Measurements from ENCODE around the gene OR51E1.
A peak's percentile ranks its signal among the peaks of the same experiment; 100 is the strongest.

OR51E1 gene, protein sequence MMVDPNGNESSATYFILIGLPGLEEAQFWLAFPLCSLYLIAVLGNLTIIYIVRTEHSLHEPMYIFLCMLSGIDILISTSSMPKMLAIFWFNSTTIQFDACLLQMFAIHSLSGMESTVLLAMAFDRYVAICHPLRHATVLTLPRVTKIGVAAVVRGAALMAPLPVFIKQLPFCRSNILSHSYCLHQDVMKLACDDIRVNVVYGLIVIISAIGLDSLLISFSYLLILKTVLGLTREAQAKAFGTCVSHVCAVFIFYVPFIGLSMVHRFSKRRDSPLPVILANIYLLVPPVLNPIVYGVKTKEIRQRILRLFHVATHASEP

DNA sequence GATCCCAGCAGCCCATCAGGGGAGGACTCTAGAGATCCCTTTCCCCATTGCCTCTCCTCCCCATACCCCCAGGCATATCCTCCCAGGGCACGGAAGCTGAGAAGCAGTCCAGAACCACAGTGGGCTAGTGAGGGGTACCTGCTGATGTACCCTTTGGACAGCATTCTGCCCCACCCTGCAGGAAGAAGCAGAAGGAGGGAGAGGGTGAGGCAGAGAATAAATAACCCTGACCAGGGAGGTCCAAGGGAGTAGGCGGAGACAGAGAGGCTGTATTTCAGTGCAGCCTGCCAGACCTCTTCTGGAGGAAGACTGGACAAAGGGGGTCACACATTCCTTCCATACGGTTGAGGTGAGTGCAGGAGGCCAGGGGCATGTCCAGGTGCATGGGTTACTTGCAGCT is at the start of gene OR51E1:
Gene OR51E1 (plus strand): TSS at position 301 of the 400 bp plus-strand sequence. CDS start 8,545 bp downstream, outside the sequence.
- no peak within 1 kb of the TSS for H3K4me3 ChIP-seq (ENCODE audit: low read depth, low read length)

DNA sequence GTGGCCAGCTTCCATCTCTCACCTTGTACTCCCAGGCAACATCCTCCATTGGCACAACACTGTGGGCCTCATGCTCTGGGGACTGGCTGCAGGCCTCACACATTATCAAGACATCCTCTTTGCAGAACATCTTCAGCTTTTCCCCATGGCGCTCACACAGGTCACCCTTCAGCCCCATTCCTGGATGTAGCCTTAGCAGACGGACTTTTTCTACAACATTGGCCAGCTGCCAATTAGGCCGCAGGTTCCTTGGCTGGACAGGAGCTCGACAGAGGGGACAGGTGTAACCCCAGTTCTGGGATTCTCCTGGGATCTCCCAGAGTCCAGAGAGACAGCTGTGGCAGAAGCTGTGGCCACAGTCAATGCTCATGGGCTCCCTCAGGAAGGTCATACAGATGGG is 38.7 kb upstream of the OR51E1 start:
- H3K4me3 ChIP-seq (ENCODE audit: low read depth, low read length): no peak overlapping the region

DNA sequence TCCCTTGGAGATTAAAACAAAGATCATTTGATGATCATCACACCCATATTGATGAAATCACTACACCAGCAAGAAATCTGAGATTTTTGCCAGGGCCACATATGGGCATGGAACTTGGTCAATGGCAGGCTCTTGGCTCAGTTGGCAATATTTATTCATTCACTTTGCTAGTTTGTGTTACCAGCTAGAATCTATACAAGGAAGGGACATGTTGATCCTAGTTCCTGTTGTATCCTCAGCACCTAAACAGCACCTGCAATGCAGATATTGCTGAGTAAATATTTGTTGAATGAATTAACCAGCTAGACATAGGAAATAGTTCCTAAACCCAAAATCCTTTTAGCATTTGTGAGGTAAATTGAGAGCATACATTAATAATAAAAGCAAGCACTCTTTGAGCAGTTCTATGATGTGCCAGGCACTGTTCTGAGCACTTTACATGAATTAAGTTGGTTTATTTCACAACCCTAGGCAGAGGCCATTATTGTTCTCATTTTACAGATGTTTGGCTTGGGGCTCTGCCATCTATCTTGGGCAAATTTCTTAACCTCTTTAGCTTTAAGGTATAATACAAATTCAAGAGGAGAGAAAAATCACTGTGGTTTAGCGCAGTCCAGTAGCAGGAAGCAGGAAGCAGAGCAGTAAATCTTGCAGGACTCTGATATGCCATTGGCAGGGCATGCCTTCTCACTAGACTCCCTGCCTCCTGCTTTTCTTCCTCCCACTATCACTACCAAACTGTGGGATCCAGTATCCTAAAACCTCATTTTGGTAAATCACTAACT is 37.4 kb upstream of the OR51E1 start:
- no peak overlapping the region for H3K4me3 ChIP-seq (ENCODE audit: low read depth, low read length)

DNA sequence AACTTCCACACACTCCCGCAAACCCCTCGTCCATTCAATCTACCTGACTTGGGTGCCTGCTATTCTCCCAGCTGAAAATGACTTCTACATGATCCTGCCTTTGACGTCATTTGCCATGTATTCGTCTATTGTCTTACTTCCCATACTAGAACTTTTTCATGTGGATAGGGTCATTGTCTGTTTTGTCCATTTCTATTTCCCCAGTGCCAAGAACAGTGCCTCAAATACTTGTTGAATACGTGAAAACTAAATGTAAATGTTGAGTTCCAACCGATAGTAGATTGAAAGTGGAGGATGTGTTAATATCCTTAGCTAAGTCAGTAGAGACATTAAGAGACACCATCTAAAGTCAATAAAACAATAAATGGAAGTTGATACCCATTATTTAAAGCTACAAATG is 36.7 kb upstream of the OR51E1 start:
- peak overlapping the region; percentile 72 for H3K4me3 ChIP-seq (ENCODE audit: low read depth, low read length)

DNA sequence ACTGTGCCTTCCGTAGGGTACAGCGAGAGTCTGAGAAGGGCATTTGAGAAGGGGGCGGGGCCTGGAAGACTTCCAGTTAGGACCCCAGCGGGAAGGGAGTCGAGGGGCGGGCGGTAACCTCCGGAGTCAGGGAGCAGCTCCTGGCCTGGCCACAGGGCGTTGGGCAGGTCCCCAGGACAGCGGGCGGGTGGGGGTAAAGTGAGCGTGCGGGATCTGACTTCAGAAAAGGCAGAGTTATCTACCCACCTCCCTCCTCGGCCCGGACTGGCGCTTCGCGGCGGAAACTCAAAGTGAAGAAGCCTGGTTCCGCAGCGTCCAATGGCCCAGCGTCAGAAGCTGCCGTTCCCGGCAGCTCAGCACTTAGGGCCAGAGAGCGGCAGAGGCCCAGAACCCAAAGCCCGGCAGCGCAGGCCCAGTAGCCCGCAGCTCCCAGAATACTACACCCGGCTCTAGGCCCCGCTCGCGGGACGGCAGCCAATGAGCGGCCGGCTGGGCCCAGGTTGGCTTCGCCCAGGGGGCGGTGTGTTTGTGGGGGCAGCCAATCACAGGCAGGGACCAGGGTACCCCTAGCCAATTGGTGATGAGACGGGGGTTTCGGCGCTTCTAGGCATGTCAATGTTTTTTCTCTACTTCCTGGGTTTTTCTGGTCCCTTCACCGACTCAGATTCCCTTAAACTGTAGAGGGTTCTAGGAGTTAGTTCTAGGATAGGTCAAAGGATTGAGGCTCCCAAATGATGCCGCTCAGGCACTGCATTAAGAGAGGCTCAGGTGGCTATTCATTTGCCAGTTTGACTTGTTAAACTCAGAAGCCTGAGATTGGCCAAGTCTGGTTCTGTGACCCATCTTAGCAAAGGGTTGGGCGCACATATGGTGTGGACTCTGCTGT is 35.8 kb upstream of the OR51E1 start, which contains the start of gene TRIM68:
Gene TRIM68 (minus strand): TSS at position 451 of the 886 bp plus-strand sequence. CDS start 2,727 bp downstream, outside the sequence.
- peak within 1 kb of the TSS; percentile 72 for H3K4me3 ChIP-seq (ENCODE audit: low read depth, low read length)

DNA sequence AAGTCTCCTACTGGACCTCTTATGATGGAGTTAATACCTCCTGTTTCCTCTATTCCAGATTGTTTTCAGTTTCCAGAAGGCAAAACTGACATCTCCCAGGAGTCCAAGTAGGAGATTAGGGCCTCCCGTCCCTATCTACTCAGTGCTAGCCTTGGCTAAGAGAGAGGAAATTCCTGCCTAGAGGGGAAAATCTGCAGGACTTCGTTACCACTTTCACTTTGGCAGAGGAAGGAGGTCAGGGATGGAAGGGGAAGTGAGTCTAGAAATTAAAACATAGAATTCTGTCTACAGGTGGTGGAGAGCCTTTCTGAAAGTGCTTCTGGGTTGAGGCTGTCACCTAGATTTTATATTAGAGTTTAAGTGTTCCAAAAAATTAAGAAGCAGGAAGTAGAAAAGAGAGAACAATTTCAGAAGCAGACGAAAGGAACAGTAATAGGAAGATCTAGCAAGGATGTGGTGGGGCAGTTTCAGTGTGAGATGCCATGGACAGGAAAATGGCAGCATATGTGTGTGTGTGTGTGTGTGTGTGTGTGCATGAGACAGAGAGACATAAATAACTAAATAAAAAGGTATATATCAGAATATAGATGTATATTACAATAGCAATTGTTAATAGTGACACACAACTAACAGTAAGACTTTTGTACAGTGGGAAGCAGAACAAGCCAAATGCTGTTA is 33.4 kb upstream of the OR51E1 start:
- H3K4me3 ChIP-seq (ENCODE audit: low read depth, low read length): no peak overlapping the region

DNA sequence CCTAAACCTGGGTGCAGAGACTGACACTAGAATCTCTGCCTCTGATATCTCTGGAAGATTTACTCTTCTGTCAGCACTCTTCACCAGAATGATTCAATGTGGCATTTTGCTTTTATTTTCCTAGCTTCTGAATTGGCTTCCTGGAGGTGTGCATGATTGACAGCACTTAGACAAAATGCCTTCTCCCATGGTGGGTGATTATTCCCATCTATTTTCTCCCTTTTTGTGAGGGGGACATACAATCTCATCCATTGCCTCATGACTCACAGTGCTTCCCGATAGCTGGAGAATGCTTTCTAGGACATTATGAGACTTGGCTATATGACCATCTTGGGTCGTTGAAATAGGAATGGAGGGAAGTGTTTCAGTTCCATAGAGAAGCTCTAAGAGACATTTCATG is 31.8 kb upstream of the OR51E1 start:
- H3K4me3 ChIP-seq (ENCODE audit: low read depth, low read length): no peak overlapping the region

DNA sequence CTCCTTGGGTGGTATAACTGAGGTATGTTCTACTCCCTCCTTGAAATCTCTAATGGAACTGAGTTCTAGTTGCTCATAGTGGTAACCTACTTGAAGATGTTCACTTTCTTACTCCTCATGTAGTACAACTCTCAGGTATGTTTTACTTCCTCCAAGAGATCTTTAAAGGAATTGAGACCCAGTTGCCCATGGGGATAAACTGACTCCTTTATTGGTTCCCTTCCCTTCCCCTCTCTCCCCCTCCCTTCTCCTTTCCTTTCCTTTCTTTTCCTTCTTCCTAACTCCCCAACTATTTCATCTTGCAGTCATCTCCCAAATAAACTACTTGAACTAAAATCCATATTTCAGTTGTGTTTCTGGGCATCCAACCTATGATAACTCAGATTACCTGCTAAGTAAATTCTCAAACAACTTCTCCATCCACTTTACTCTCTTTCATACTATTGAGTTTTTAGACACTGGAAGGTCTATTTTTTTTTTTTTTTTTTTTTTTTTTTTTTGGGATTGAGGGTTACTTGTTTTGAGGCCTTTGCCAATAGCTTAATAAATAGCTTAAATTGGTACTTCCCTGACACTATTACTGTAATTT is 27.8 kb upstream of the OR51E1 start:
- H3K4me3 ChIP-seq (ENCODE audit: low read depth, low read length): no peak overlapping the region

DNA sequence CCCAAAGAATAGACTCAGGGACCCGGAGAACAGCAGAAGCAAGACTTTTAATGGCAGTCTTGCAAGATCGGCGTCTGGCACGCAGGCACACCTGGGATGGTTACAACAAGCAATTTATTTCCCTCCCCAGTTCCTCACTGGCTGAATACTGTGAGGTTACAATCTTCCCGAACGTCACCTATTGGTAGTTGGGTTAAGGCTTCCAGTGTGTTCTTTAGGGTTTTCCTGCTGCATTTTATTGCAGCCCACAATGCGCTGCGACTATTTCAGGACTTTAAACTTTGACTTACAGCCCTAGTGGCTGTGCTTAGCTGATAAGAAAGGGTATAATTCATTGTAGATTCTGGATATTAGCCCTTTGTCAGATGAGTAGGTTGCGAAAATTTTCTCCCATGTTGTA is 24.3 kb upstream of the OR51E1 start:
- no peak overlapping the region for H3K4me3 ChIP-seq (ENCODE audit: low read depth, low read length)

DNA sequence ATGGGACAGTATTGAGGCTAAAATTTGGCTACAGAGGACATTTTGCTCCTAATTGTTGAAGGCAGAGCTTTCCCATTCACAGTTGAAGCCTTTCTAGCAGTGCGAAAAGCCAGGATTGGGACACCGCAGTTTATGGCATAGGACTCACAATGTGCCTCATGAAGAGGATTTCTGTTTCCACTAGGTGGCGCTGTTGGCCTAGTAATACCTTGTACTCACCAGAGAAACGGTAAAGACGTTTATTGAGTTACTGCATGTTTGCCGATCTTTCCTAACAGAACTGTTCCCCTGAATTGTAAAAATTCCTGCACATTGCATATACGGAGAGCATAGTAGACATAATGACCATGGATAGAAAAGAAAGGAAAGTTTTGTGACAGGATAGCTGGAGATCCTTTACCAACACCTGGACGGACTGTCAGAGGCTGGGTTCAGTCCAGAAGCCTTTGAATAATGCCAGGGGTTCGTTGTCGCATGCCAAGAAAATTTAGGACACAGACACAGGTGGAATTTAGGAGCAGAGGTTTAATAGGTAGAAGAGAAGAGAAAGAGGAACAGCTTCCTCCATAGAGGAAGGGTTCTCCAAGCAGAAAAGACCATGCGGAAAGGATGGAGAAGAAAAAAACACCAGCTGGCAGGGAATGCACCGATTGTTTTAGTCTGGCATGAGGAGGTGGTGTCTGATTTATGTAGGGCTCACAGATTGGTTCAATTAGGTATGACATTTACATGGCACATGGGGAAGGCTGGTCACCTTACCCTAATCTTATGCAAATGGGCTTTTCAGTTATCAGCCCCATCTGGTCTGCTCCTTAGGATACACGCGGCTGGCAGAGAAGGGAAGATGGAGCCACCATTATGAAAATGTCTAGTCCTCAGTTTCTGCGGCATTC is 17.3 kb upstream of the OR51E1 start:
- no peak overlapping the region for H3K4me3 ChIP-seq (ENCODE audit: low read depth, low read length)

DNA sequence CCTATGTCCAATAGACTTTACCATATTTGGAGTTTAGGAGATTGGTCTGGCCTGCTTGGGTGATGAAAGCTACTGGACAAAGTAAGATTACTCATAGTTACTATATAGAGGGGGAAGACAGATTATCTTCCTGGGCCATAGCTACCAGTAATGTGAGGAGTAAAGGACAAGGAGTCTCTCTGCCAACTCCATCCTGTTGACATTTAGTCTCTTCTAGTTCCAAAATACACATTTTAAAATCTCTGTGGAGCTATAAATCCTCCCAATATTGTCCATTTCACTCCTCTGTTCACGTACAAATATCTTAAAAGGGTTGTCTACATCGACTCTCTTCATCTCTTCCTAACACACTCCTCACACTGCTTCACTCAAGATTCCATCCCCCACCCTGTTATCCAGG is 7.6 kb upstream of the OR51E1 start:
- no peak overlapping the region for H3K4me3 ChIP-seq (ENCODE audit: low read depth, low read length)

DNA sequence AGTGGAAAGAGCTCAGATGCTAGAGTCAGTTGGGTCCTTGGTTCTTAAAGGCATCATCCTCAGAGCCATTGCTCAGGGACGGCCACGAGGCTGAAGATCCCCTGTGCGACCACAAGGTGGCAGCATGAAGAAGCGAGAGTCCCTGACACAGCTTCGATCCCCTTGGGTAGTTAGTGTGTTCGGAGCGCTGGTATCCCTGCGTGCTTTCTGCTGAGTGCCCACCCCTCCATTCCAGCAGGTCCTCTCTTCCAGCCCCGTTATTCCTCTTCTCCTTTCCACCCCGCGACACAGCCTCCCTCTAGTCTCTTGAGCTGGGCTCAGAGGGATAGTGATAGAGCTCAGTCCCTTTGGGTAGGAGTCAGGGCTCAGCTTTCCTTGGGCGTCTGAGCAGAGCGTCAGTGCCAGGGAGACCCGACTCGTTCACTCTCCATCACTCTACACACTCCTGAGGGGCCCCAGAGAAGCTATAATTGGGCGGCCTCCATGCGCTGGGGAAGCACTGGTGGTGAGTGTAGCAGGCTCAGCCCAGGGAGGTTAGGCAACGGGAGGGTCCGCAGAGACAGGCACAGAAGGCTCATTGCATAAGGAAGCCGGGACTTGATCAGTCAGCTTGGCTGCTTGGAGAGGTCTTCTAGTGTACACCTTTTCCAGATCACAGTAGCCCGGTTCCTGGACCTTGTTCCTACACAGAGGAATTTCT is 6.7 kb upstream of the OR51E1 start, which contains the start of gene OR51D1:
Gene OR51D1 (plus strand): TSS at position 516 of the 700 bp plus-strand sequence. CDS start 2,314 bp downstream, outside the sequence.
- H3K4me3 ChIP-seq (ENCODE audit: low read depth, low read length): no peak within 1 kb of the TSS

DNA sequence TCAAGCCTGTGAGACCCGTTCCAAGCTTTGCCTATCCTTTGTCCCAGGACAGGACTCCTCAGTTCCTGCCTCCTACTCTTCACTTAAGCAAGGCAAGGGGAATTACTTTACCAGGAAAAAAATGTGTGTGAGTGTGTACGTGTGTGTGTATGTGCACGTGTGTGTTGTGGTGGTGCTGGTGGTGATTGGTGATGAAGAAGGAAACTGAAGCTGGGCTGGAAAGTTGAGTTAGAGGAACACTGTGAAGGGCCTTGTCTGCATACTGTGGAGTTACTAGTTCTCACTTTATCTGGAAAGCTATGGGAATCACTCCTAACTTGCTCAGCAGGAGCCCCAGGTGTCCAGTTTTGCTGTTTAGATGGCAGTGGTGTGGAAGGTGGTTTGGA is 6.1 kb upstream of the OR51E1 start:
- H3K4me3 ChIP-seq (ENCODE audit: low read depth, low read length): no peak overlapping the region

DNA sequence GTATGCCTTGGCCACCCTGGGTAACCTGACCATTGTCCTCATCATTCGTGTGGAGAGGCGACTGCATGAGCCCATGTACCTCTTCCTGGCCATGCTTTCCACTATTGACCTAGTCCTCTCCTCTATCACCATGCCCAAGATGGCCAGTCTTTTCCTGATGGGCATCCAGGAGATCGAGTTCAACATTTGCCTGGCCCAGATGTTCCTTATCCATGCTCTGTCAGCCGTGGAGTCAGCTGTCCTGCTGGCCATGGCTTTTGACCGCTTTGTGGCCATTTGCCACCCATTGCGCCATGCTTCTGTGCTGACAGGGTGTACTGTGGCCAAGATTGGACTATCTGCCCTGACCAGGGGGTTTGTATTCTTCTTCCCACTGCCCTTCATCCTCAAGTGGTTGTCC is 3.9 kb upstream of the OR51E1 start:
- no peak overlapping the region for H3K4me3 ChIP-seq (ENCODE audit: low read depth, low read length)

DNA sequence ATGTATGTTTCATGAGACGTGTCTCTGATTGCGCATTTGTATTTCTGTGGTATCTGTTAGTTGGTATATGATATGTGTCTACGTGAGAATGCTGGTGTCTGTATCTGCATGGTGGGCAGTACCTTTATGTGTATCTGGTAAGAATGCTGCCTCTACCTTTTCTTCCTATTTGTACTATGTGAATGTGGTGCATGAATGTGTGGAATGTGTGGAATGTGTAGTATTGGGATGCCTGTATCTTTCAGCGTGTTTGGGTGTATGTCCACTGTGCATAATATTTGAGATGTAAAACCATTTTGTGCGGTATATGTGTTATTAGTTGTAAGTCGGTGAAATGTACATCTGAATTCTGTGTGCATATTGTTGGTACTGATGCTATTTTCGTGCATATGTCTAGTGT is 2.3 kb upstream of the OR51E1 start:
- no peak overlapping the region for H3K4me3 ChIP-seq (ENCODE audit: low read depth, low read length)

DNA sequence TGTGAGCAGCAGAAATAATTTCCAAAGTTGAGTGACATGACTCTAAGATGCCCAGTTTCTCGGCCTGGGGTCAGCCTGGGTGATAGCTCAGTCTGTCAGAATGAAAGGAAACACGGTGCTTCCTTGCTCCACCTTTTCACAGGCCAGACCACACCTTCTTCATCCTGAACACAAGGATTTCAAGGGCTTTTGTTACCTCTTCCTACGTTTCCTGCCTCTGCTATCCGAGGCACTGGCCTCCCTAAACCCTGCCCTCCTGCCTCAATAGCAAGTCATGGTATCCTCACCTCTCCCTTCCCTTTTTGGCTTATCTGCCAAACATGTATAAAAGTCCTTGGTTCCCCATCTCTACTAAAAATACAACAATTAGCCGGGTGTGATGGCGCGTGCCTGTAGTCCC is 1.7 kb upstream of the OR51E1 start:
- H3K4me3 ChIP-seq (ENCODE audit: low read depth, low read length): no peak overlapping the region

DNA sequence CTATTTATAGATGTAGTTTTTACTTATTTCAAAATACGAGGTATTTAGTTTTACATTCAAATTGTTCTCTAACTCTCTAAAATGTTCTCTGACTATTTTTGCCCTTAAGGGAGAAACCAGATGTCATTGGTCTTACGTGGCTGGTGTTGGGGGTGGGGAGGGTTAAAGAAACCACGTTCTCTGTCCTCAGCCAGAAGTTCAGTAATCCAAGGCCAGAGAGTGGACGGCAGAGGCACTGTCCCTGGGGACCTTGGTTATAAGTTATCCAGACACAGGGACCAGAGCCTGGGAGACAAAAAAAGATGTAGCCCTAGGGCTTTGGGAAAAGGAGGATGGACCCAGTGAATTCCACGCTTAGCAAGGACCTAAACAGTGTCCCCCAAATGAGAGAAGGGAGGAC is 706 bp upstream of the OR51E1 start:
- H3K4me3 ChIP-seq (ENCODE audit: low read depth, low read length): no peak overlapping the region

DNA sequence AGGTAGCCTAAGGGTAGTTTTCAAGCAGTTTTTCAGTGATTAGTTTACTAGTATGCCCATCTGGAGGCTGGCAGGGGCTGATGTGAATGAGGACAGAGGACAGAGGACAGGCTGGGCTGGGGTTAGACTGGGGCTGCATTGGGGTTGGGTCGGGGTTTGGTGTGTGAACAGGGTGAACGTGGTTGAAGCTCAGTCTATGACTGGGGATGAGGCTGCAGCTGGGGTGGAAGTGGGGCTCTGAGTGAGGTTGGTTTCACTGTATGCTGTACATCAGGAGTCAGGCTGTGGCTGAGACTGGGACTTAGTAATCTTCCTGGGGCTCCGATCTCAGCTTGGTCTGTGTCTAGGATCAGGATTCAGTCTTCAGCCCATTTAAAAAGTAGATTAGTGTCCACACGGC is 451 bp downstream of the OR51E1 start:
- no peak overlapping the region for H3K4me3 ChIP-seq (ENCODE audit: low read depth, low read length)

DNA sequence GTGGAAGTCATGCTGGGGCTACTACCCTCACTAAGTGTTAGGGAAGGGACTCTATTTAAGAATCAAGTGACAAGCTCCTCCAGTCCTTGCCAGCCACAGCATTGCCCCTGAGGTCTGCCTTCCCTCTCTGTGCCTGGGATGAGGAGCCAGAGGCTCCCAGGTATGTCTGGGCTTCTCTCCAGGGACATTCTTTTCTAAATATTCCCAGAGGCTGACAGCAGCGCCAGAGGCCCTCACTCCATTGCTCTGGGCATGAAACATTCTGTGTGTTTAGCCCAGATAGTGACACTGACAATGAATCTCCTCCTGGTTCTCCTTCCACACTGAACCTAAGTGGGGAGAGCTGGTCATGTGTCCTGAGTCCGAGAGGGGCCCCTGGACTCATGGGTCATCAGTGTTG is 2.2 kb downstream of the OR51E1 start:
- no peak overlapping the region for H3K4me3 ChIP-seq (ENCODE audit: low read depth, low read length)
